HEK293T (cell line): Measurements from ENCODE around the gene TRANK1.

Experiments used
- CTBP1 ChIP-seq: fragments of 450-650 bp; IDR thresholded peaks from 2 replicates; pipeline ENCODE4 v1.6.1; 2016; ENCODE audit warnings: borderline replicate concordance
- FOXA1 ChIP-seq: fragments of 450-650 bp; IDR thresholded peaks from 2 replicates; pipeline ENCODE4 v1.6.1; 2016; ENCODE audit warnings: mild to moderate bottlenecking
- FOXK2 ChIP-seq: fragments of 450-650 bp; IDR thresholded peaks from 2 replicates; pipeline ENCODE4 v1.6.1; 2016; ENCODE audit warnings: mild to moderate bottlenecking
- FOXM1 ChIP-seq: fragments of 450-650 bp; IDR thresholded peaks from 2 replicates; pipeline ENCODE4 v1.6.1; 2017; ENCODE audit warnings: mild to moderate bottlenecking, borderline replicate concordance
- HDGF ChIP-seq: fragments of 450-650 bp; IDR thresholded peaks from 2 replicates; pipeline ENCODE4 v1.6.1; 2017; ENCODE audit warnings: antibody characterized with exemption, borderline replicate concordance
- LEF1 ChIP-seq: fragments of 450-650 bp; IDR thresholded peaks from 2 replicates; pipeline ENCODE4 v1.6.1; 2017; ENCODE audit warnings: mild to moderate bottlenecking, borderline replicate concordance
- SP1 ChIP-seq: fragments of 450-650 bp; IDR thresholded peaks from 2 replicates; pipeline ENCODE4 v1.6.1; 2017
- SUZ12 ChIP-seq: fragments of 450-650 bp; IDR thresholded peaks from 2 replicates; pipeline ENCODE4 v1.6.1; 2016; ENCODE audit warnings: mild to moderate bottlenecking
- TARDBP ChIP-seq: fragments of 450-650 bp; IDR thresholded peaks from 2 replicates; pipeline ENCODE4 v1.6.1; 2016

GRCh38 chr3:36945333-36945980 is 603 bp upstream of the TRANK1 start:
- no peak for TF ChIP-seq FOXK2
- no peak for TF ChIP-seq SP1
- TF ChIP-seq HDGF = no peak
- no peak for TF ChIP-seq CTBP1
- TF ChIP-seq FOXA1 = no peak
- no peak for TF ChIP-seq SUZ12
- TF ChIP-seq FOXM1 = no peak
- TF ChIP-seq LEF1 = no peak
- no peak for TF ChIP-seq TARDBP
